HUES48 (cell line): ENCODE measurements around the gene AZIN2.

Experiments
- H3K27ac ChIP-seq: one replicate; pipeline ENCODE4 v1.7.0; 2013; ENCODE audit warnings: low read depth, low read length, inconsistent platforms
- H3K27me3 ChIP-seq: 2 replicates; pipeline ENCODE4 v1.6.1; 2013; ENCODE audit warnings: mild to moderate bottlenecking, low read length; ENCODE audit not compliant: control insufficient read depth, insufficient read depth
- H3K36me3 ChIP-seq: 2 replicates; pipeline ENCODE4 v1.6.1; 2013; ENCODE audit warnings: low read length; ENCODE audit not compliant: control insufficient read depth, insufficient read depth
- H3K4me1 ChIP-seq: 2 replicates; pipeline ENCODE4 v1.6.1; 2013; ENCODE audit warnings: mild to moderate bottlenecking, low read length; ENCODE audit not compliant: control insufficient read depth, insufficient read depth
- H3K4me3 ChIP-seq: 2 replicates; pipeline ENCODE4 v1.5.1; 2013; ENCODE audit warnings: mild to moderate bottlenecking, low read depth, low read length
- H3K9ac ChIP-seq: 2 replicates; pipeline ENCODE4 v1.6.1; 2013; ENCODE audit warnings: mild to moderate bottlenecking, low read depth, low read length, moderate library complexity
- H3K9me3 ChIP-seq: 2 replicates; pipeline ENCODE4 v1.6.1; 2013; ENCODE audit warnings: low read length; ENCODE audit not compliant: control insufficient read depth, insufficient read depth

The AZIN2 gene

GRCh38 chr1:33080885-33081553, at the start of gene AZIN2:
Gene AZIN2 (plus strand): TSS chr1:33081153. CDS start chr1:33082250, 1,097 bp downstream.
- Histone ChIP-seq H3K9me3 (no peaks in the 10 kb centered on the region), H3K4me1 (no peaks in the 10 kb centered on the region), H3K4me3 (peak within 1 kb of the TSS; percentile 76), H3K9ac (no peak within 1 kb of the TSS), H3K27ac (no peak within 1 kb of the TSS), H3K27me3 (peaks cover 57% of the 10 kb centered on the region), H3K36me3 (no peaks in the 10 kb centered on the region)

DNA sequence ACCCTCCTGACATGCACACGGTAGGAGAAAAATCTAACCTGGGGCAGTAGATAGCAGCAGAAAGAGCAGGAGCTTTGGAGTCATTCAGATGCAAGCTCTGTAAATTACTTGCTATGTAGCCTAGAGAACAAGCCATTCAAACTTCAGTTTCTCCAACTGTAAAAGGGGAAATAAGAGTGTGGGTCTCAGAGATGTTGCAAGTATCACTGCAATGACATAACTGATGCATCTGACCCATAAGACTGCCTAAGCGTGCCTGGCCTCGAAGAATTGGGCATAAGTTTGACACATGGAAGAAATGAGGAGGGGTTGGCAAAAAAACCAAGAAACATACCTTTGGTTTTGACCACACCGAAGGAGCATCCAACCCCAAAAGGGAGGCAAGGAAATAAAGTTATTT, 49.4 kb upstream of the AZIN2 start:
- H3K9me3 ChIP-seq: no peaks in the 10 kb centered on the region
- peaks cover 31% of the 10 kb centered on the region for H3K36me3 ChIP-seq
- H3K4me1 ChIP-seq: peaks cover 14% of the 10 kb centered on the region
- H3K9ac ChIP-seq: no peak overlapping the region
- H3K27me3 ChIP-seq: no peaks in the 10 kb centered on the region
- H3K4me3 ChIP-seq: no peak overlapping the region
- no peak overlapping the region for H3K27ac ChIP-seq

- H3K36me3 ChIP-seq: peaks cover 31% of the 10 kb centered on the region
- no peaks in the 10 kb centered on the region for H3K9me3 ChIP-seq
- no peak overlapping the region for H3K4me3 ChIP-seq
- H3K27ac ChIP-seq: no peak overlapping the region
- no peak overlapping the region for H3K9ac ChIP-seq
- H3K27me3 ChIP-seq: no peaks in the 10 kb centered on the region
- peaks cover 14% of the 10 kb centered on the region for H3K4me1 ChIP-seq
These were observed 48.7 kb upstream of the AZIN2 start for GRCh38 chr1:33032126-33032869.

DNA sequence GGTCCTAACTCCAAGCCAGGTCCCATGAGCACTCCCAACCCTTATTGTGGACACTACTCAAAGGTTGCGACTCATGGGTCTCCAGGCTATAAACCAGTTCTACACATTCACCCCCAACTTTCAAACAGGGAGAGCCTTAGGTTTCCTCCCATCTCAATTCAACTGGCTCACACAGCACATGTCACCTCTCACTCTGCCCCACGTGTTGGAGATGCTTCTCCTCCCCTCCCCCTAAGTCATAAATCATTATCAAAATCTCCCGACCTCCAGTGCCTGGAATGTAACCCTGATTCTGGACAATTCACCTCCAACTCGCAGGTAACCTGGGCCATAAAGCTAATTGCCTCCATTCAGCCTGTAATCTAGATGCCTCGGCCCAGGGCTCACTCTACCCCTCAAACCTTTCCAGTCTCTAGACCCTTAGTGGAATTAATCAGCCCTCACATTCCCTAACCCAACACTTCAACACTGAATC, 44.9 kb upstream of the AZIN2 start:
- Histone ChIP-seq H3K27me3 (no peaks in the 10 kb centered on the region), H3K27ac (peak overlapping the region; percentile 46), H3K9me3 (no peaks in the 10 kb centered on the region), H3K4me3 (peak overlapping the region; percentile 71), H3K36me3 (peaks cover 22% of the 10 kb centered on the region), H3K9ac (peak overlapping the region; percentile 64), H3K4me1 (peaks cover 9% of the 10 kb centered on the region)

- Histone ChIP-seq H3K4me3 (peak within 1 kb of the TSS; percentile 71), H3K9me3 (no peaks in the 10 kb centered on the region), H3K27me3 (no peaks in the 10 kb centered on the region), H3K27ac (peak within 1 kb of the TSS; percentile 46), H3K36me3 (peaks cover 16% of the 10 kb centered on the region), H3K9ac (peak within 1 kb of the TSS; percentile 64), H3K4me1 (peaks cover 9% of the 10 kb centered on the region)
These were observed 44.1 kb upstream of the AZIN2 start, which contains the start of gene AK2 for GRCh38 chr1:33036526-33037503. Gene AK2 (minus strand): TSS chr1:33036883. CDS start chr1:33036828, 55 bp downstream.

DNA sequence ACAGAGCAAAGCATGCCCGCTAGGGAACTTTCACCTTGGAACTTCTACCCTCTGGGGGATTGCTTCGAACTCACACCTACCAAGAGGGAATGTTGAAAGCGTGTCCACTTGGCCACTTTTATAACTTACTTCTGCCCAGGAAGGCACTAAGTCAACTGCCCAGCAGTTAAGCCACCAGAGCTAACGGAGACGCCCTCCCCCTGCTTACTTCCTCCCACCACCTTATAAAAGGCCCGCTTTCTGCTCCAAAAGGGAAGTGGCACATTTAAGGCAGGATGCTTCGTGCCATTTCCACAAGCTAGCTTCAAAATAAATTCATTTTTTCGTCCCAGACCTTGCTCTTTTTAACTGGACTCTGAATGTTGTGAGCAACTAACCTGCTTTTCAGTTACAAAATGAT, 41.1 kb upstream of the AZIN2 start:
- Histone ChIP-seq H3K4me1 (peaks cover 9% of the 10 kb centered on the region), H3K4me3 (no peak overlapping the region), H3K27me3 (no peaks in the 10 kb centered on the region), H3K36me3 (0 out of 2 replicates have a peak, but pooled peaks cover 3% of the 10 kb centered on the region), H3K9me3 (no peaks in the 10 kb centered on the region), H3K27ac (no peak overlapping the region), H3K9ac (no peak overlapping the region)

- H3K27me3 ChIP-seq: no peaks in the 10 kb centered on the region
- H3K9ac ChIP-seq: no peak overlapping the region
- no peaks in the 10 kb centered on the region for H3K9me3 ChIP-seq
- peaks cover 1% of the 10 kb centered on the region; the same call in 1 of the 2 replicates for H3K4me1 ChIP-seq
- no peaks in the 10 kb centered on the region for H3K36me3 ChIP-seq
- no peak overlapping the region for H3K4me3 ChIP-seq
- no peak overlapping the region for H3K27ac ChIP-seq
These were observed 39.9 kb upstream of the AZIN2 start for GRCh38 chr1:33041026-33041425.

DNA sequence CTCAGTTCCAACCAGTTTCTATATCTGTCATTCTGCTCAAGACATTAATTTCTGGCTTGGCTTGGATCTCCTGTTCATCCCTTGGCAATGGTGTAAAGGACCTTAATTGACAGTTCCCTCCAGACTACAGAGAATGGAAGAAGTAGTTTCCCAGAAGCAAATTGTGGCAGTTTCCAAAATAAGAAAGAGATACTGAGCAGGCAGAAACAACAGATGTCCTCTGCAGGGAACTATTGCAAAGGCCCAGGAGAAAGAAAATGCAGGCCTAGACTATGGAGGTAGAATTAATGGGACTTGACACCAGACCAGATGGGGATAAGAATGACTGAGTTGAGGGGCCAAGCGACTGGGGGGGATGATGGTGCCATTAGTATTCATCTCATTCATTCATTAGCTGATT, 38.1 kb upstream of the AZIN2 start:
- H3K4me3 ChIP-seq: no peak overlapping the region
- no peaks in the 10 kb centered on the region for H3K9me3 ChIP-seq
- H3K9ac ChIP-seq: no peak overlapping the region
- H3K4me1 ChIP-seq: no peaks in the 10 kb centered on the region; the same call in 1 of the 2 replicates
- no peak overlapping the region for H3K27ac ChIP-seq
- H3K27me3 ChIP-seq: no peaks in the 10 kb centered on the region
- no peaks in the 10 kb centered on the region for H3K36me3 ChIP-seq

DNA sequence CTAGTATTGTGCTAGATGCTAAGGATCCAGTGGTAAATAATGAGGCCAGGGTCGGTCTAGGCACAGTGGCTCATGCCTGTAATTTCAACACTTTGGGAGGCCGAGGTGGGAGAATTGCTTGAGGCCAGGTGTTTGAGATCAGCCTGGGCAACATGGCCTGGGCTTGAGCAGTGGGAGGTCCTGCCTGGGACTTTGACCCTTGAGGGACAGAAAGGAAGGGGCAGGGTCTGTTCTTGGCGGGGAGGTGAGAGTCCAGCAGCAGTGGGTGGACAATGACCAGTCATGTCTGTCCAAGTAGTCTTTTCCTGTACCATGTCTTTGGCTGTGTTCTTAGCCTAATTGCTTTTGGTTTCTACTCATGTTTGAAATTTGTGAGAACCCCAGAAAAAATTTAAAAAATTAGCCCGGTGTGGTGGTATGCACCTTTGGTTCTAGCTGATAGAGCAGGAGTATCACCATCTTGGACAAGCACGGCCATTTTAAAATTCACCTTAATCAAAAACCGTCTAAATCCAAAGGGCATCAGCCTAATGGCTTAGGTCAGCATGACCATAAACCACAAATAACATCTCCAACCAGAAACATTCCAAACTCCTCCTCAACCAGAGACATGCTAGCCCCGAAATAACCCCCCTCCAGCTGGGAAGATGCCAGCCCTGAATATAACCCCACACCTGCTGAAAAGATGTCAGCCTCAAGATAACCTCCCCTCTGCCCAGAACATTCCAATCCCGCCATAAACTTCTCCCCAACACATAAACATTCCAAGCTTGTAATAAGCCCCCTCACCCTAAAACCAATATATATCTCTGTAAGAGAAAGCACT, 37.5 kb upstream of the AZIN2 start:
- Histone ChIP-seq H3K27me3 (no peaks in the 10 kb centered on the region), H3K4me3 (no peak overlapping the region), H3K36me3 (no peaks in the 10 kb centered on the region), H3K9me3 (no peaks in the 10 kb centered on the region), H3K4me1 (no peaks in the 10 kb centered on the region; the same call in 1 of the 2 replicates), H3K27ac (no peak overlapping the region), H3K9ac (no peak overlapping the region)

- no peaks in the 10 kb centered on the region; the same call in 1 of the 2 replicates for H3K4me1 ChIP-seq
- H3K27ac ChIP-seq: no peak overlapping the region
- H3K9ac ChIP-seq: no peak overlapping the region
- H3K36me3 ChIP-seq: no peaks in the 10 kb centered on the region
- no peak overlapping the region for H3K4me3 ChIP-seq
- H3K27me3 ChIP-seq: no peaks in the 10 kb centered on the region
- H3K9me3 ChIP-seq: 0 out of 2 replicates have a peak, but pooled peaks cover 2% of the 10 kb centered on the region
These were observed 35.7 kb upstream of the AZIN2 start for GRCh38 chr1:33045246-33045645.
